Fibroblast of mammary gland (primary cell): ENCODE results near the gene CNMD.

ENCODE experiments used
- DNase-seq: peaks from one replicate; pipeline ENCODE4 v3.0.0-alpha.2; 2010; ENCODE audit warnings: low read depth
- H3K4me3 ChIP-seq: 2 replicates; pipeline ENCODE4 v1.5.1; 2011; ENCODE audit warnings: low read depth, mild to moderate bottlenecking, low read length, moderate library complexity; ENCODE audit not compliant: control insufficient read depth
- TF ChIP-seq, protein P1 (sequence below): conservative IDR thresholded peaks from 2 replicates; pipeline ENCODE4 v1.5.1; 2011; ENCODE audit warnings: low read depth, low read length, inconsistent platforms; ENCODE audit not compliant: control insufficient read depth, insufficient read depth

Gene CNMD

DNA sequence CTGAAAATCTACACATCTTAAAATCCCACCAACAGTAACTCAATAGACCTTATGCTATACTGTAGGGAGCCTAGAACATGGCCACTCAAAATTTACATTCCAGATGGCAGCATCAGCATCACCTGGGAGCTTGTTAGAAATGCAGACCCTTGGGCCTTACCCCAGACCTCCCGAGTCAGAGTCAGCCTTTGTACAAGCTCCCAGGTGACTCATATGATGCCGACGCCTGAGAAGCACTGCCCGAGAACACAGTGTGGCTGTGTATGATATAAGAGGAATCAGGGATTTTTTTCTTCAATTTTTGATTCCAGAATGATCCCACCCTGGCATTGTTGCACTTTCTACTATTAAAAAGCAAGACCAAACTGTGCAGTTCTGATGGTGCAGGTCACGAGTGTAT is 35.9 kb upstream of the CNMD start:
- no peak for DNase-seq
- TF ChIP-seq, protein P1, sequence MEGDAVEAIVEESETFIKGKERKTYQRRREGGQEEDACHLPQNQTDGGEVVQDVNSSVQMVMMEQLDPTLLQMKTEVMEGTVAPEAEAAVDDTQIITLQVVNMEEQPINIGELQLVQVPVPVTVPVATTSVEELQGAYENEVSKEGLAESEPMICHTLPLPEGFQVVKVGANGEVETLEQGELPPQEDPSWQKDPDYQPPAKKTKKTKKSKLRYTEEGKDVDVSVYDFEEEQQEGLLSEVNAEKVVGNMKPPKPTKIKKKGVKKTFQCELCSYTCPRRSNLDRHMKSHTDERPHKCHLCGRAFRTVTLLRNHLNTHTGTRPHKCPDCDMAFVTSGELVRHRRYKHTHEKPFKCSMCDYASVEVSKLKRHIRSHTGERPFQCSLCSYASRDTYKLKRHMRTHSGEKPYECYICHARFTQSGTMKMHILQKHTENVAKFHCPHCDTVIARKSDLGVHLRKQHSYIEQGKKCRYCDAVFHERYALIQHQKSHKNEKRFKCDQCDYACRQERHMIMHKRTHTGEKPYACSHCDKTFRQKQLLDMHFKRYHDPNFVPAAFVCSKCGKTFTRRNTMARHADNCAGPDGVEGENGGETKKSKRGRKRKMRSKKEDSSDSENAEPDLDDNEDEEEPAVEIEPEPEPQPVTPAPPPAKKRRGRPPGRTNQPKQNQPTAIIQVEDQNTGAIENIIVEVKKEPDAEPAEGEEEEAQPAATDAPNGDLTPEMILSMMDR: no peak
- H3K4me3 ChIP-seq: no peak overlapping the region

DNA sequence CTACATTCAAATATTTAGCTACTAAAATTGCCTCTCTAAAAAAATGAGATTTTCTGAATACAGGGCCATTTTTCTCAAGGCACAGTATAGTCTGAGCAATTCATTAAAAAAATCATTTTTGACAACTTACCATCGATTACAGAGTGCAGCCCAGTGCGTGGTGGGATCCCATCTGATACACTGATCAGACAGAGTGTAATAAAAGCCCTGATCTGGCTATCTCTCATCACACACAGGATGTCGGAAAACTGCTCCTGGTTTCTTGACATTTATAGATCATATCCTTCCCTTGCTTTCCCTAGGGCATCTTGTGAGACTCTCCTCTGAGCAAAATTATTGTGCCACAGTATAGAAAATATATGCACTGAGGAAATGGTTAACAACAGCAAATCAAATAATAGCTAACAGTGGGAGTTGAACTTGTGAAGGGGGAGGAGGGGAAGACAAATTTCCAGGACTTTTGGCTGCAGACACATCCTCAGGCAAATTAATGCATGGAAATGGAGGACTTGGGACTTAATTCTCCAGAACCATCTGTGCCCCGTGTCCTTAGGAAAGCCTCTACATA is 28.4 kb upstream of the CNMD start:
- H3K4me3 ChIP-seq: no peak overlapping the region
- TF ChIP-seq, protein P1: no peak
- DNase-seq: no peak

DNA sequence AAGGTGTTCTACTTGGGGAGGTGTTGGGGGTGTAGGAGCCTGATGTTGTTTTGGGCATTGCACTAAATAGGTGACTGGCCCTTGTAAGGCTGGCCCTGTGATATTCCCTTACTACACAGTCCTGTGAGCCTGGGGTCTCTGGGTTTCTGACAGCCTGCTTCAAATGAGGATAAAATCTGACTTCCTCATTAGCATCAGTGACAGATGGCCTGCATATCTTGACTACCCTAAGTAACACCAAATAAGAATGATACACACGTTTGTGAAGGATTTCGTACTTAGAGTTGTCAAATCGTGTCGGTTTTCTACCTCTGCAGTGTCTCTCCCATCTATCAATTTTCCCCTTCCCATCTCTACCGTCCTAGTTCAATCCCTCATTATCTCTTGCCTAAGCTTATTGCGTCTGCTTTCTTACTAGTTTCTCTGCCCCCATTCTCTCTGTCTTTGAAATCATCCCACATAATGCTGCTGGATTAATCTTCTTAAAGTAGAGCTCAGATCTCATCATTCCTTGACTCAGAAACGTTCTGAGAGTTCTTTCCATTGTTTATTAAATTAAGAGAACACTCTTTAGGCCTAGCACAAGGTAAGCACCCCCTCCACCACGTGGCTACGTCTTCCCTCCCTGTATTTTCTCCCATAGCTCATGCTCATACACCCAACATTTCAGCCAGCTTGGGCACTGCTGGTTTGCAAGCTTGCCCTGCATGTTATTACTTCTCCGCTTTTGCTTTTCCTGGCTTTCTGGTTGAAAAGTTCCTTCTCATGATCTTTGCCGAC is 26.2 kb upstream of the CNMD start:
- H3K4me3 ChIP-seq: no peak overlapping the region
- TF ChIP-seq, protein P1: no peak
- no peak for DNase-seq

DNA sequence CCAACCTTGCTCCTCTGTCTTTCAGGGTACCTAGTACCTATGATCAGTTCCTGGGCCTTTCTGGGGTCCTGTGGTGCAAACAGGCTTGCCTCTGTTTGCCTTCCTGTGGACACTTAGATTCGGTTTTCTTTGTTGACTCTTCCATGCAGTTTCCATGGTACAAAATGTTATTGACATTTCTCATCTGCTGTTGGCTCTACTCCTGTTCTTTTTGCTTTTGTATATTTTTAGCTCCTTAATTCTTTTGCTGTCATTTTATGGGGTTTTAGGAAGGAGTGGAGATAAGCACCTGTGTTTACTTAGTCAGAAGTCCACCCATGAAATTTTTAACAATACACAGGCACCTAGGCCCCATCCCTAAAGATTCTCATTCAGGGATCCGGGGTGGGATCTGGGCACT is 20.5 kb upstream of the CNMD start:
- TF ChIP-seq, protein P1: no peak
- no peak for DNase-seq
- no peak overlapping the region for H3K4me3 ChIP-seq

DNA sequence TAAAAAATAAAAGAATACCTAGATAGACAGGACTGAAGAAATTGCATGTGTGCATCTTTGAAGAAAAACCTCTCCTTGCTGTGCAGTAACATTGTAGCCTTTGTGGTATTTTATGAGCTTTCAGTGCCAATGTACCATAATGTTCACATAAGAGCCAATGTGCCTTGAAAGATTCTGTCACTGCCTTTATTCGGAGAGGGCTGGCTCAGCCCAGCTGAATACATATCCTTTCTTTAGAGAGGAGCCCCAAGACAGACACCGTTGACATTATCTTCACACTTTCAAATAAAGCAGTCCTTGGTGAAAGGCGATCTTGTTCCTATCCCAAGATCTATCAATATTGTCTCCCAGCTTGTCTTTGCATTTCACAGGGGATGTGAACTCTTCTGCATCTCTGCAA is 18.5 kb upstream of the CNMD start:
- H3K4me3 ChIP-seq: no peak overlapping the region
- TF ChIP-seq, protein P1: no peak
- DNase-seq: no peak

DNA sequence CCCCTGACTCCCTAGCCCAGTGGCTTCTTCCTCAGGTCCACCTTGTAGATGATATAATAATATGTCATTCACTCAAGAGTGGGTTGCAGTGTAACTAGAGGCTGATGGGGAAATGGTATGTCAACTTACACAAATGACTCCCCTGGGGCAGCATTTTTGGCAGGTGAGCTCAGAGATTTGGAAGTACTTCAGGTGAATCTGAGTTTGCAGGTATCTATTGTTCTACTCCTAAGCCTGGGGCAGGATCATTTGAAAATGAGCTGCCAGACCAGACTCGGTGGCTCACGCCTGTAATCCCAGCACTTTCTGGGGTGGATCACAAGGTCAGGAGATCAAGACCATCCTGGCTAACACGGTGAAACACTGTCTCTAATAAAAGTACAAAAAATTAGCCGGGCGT is 11.6 kb upstream of the CNMD start:
- TF ChIP-seq, protein P1: no peak
- no peak for DNase-seq
- no peak overlapping the region for H3K4me3 ChIP-seq
